ENCODE measurements around the gene CRHR1.
"Not testable (repeated sequence)": the region's sequence is repeated elsewhere in the genome, so short reads cannot be mapped to it uniquely, and the experiment has no call there.

Gene CRHR1

GRCh38 chr17:45784293-45784740, at the start of gene CRHR1:
Gene CRHR1 (plus strand): TSS chr17:45784320. CDS start chr17:45784545, 225 bp downstream.
- DNase-seq: no peak

GRCh38 chr17:45734598-45734997, 49.5 kb upstream of the CRHR1 start:
- DNase-seq: no peak

GRCh38 chr17:45735488-45735887, 48.6 kb upstream of the CRHR1 start:
- DNase-seq: no peak

- DNase-seq: no peak
These were observed 44.3 kb upstream of the CRHR1 start for GRCh38 chr17:45739786-45740185.

- DNase-seq: no peak
These were observed 43.4 kb upstream of the CRHR1 start for GRCh38 chr17:45740553-45741330.

- DNase-seq: no peak
These were observed 41.9 kb upstream of the CRHR1 start for GRCh38 chr17:45742251-45742650.

GRCh38 chr17:45743626-45744326, 40.3 kb upstream of the CRHR1 start:
- no peak for DNase-seq

GRCh38 chr17:45744826-45745225, 39.3 kb upstream of the CRHR1 start:
- DNase-seq: not testable (repeated sequence)

GRCh38 chr17:45745601-45746494, 38.3 kb upstream of the CRHR1 start:
- DNase-seq: no peak

GRCh38 chr17:45747911-45748310, 36.2 kb upstream of the CRHR1 start:
- no peak for DNase-seq

- DNase-seq: no peak
These were observed 35.3 kb upstream of the CRHR1 start for GRCh38 chr17:45748731-45749310.

- DNase-seq: no peak
These were observed 34.2 kb upstream of the CRHR1 start for GRCh38 chr17:45749831-45750335.

- no peak for DNase-seq
These were observed 33.2 kb upstream of the CRHR1 start for GRCh38 chr17:45750779-45751440.

- DNase-seq: no peak
These were observed 32.7 kb upstream of the CRHR1 start for GRCh38 chr17:45751466-45751865.

GRCh38 chr17:45752246-45752645, 31.9 kb upstream of the CRHR1 start:
- DNase-seq: no peak

GRCh38 chr17:45753645-45754225, 30.4 kb upstream of the CRHR1 start:
- DNase-seq: no peak

- no peak for DNase-seq
These were observed 29.1 kb upstream of the CRHR1 start for GRCh38 chr17:45755050-45755449.

GRCh38 chr17:45756266-45756991, 27.7 kb upstream of the CRHR1 start:
- no peak for DNase-seq

GRCh38 chr17:45757431-45758218, 26.5 kb upstream of the CRHR1 start:
- no peak for DNase-seq

GRCh38 chr17:45758544-45758943, 25.6 kb upstream of the CRHR1 start:
- DNase-seq: no peak

Measured in activated CD4-positive, alpha-beta T cell treated with anti-CD3 and anti-CD28 coated beads, Interleukin-2, amount 50 U/mL, for 1 hour (primary cell).